ENCODE data around the gene NUP62CL.
"Not testable (repeated sequence)": the region's sequence is repeated elsewhere in the genome, so short reads cannot be mapped to it uniquely, and the experiment has no call there.

DNA sequence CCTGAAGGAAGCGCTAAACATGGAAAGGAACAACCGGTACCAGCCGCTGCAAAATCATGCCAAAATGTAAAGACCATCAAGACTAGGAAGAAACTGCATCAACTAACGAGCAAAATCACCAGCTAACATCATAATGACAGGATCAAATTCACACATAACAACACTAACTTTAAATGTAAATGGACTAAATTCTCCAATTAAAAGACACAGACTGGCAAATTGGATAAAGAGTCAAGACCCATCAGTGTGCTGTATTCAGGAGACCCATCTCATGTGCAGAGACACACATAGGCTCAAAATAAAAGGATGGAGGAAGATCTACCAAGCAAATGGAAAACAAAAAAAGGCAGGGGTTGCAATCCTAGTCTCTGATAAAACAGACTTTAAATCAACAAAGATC, 48.6 kb downstream of the NUP62CL start:
- not testable (repeated sequence) for TF ChIP-seq CTCF (IDR thresholded peaks at IDR 0.05); EZH2 (IDR thresholded peaks at IDR 0.05; ENCODE audit: borderline replicate concordance, insufficient read depth, low read depth, low read length, poor library complexity, severe bottlenecking)

All from B cell (primary cell).